ENCODE results near the gene GTPBP3. TPM values are rescaled to one million over a fixed set of nuclear protein-coding genes. Genes with fewer than 3 reads are reported as not detected.

The GTPBP3 gene
- total and polyA plus RNA-seq, 2 of the 8 experiments (the other 6 are each of a cell fraction or from before 2014, with no cell fraction given), result 30.4 to 56.0 TPM

DNA sequence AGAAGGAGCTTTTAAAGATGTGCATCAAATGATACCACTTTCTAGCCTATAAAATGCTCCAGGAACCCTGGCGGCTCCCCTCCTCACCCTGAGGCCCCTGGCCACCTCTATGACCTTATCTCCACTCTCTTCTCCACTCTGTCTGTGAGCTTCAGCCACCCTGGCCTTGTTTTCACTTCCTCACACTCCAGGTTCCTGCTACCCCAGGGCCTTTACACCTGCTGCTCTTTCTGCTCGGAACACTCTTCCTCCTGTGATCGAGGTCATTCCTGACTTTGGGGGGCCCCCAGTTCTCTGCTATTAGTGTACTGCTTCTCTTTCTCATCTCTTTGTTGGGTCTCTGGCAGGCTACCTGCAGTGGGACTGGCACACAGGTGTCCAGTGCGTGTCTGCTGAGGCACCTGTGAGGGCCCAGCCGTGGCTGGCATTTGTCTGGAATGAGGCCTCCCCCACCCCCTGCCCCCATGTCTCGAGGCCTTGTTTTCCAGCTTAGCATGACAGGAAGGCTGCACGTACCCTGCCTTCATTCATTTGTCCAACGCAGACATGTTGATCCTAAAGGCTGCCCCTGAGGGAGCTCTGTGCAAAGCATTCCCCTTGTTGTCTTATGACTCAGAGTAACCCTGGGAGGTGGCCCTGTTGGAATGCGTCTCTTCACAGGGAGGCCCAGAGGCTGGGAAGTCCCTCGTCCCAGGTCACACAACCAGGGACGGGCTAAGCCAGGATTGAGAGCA, 25.7 kb upstream of the GTPBP3 start:
- CTCF ChIA-PET (ENCODE audit: partially characterized antibody), result interaction anchor here (1.1 to 1.7 kb wide), 3 partner anchors 13 to 21 kb away, joined by 3 to 5 read pairs (median 4); no protein-coding TSS in a partner anchor
- Histone ChIP-seq H3K14ac (ENCODE audit: insufficient read length) (no peak overlapping the region), H3K23ac (ENCODE audit: insufficient read length) (no peak overlapping the region), H2BK15ac (ENCODE audit: low read length) (no peak overlapping the region), H3K9me3 (ENCODE audit: insufficient read depth in 2 of 2, low read depth in 1 of 2, low read length in 1 of 2) (no peaks in the 10 kb centered on the region), H3K4ac (replicated peaks; ENCODE audit: insufficient read length, low read depth, low read length) (no peak overlapping the region), H3K9ac (replicated peaks in 1 of 4; ENCODE audit: extremely low read depth in 1 of 4, low read depth in 3 of 4, low read length in 3 of 4) (no peak overlapping the region), H3K27ac (ENCODE audit: low read depth, low read length) (peak overlapping the region; percentile 67), H3K4me3 (ENCODE audit: extremely low read depth in 1 of 4, insufficient read depth in 2 of 4, low read depth in 3 of 4, low read length in 4 of 4) (no peak overlapping the region), H4K20me1 (replicated peaks in 1 of 2; ENCODE audit: control insufficient read depth in 1 of 2, insufficient read depth in 2 of 2, low read length in 2 of 2) (peaks cover 0 to 14% of the 10 kb centered on the region in 2 experiments), H3K56ac (replicated peaks; ENCODE audit: insufficient read length, low read depth, low read length) (no peak overlapping the region), H3K27me3 (replicated peaks in 1 of 4; ENCODE audit: control insufficient read depth in 3 of 4, extremely low read depth in 1 of 4, insufficient read depth in 3 of 4, low read length in 3 of 4) (no peaks in the 10 kb centered on the region), H3K4me2 (ENCODE audit: insufficient read depth in 1 of 2, low read depth in 2 of 2, low read length in 2 of 2) (peak overlapping the region in 1 of 2 experiments; percentile 8; a peak in 2 of 4 replicates), H3K79me1 (ENCODE audit: low read depth, low read length) (peaks cover 21% of the 10 kb centered on the region), H2BK20ac (ENCODE audit: low read length) (no peak overlapping the region), H2AK5ac (ENCODE audit: low read depth, low read length) (no peak overlapping the region), H2BK120ac (replicated peaks; ENCODE audit: low read depth, low read length) (no peak overlapping the region), H4K5ac (ENCODE audit: insufficient read length, low read depth, low read length) (no peak overlapping the region), H4K8ac (ENCODE audit: extremely low read depth, insufficient read depth, low read length) (0 out of 2 replicates have a peak overlapping the region, but pooled peaks have one; percentile 35), H3K23me2 (ENCODE audit: low read depth, low read length) (peaks cover 5% of the 10 kb centered on the region), H3K18ac (ENCODE audit: extremely low read depth, low read length) (no peak overlapping the region), H3K36me3 (ENCODE audit: control insufficient read depth in 2 of 4, insufficient read depth in 4 of 4, low read length in 3 of 4) (peaks cover 4 to 17% (median 12%) of the 10 kb centered on the region in 4 experiments), H2AFZ (ENCODE audit: low read length) (no peak overlapping the region), H3K79me2 (ENCODE audit: control insufficient read depth in 1 of 2, insufficient read depth in 2 of 2, low read length in 2 of 2) (peaks cover 8 to 32% of the 10 kb centered on the region in 2 experiments; a peak in 3 of 4 replicates), H2BK5ac (ENCODE audit: low read depth, low read length) (no peak overlapping the region), H2BK12ac (ENCODE audit: low read depth, low read length) (0 out of 2 replicates have a peak overlapping the region, but pooled peaks have one; percentile 60), H3K4me1 (replicated peaks in 1 of 4; ENCODE audit: control insufficient read depth in 3 of 4, insufficient read depth in 4 of 4, low read length in 3 of 4) (peaks cover 2 to 13% (median 5%) of the 10 kb centered on the region in 4 experiments; a peak in 5 of 7 replicates), H4K91ac (replicated peaks; ENCODE audit: insufficient read length, low read length) (no peak overlapping the region)
- POLR2A ChIA-PET (ENCODE audit: partially characterized antibody), result interaction anchor here (1.0 to 18.5 kb wide), 3 partner anchors 16 to 86 kb away, joined by 3 to 329 read pairs (median 4); partner anchors contain the start of genes ANO8 and OCEL1
- DNase-seq (ENCODE audit: low read depth in 1 of 2, low spot score in 2 of 2) (no peak), FAIRE-seq (no peak)
- WGBS, 2 experiments (ENCODE audit: extremely low coverage in 1 of 2, insufficient coverage in 1 of 2, insufficient read length in 1 of 2, insufficient replicate concordance in 2 of 2, low coverage in 1 of 2, low lambda C conversion rate in 2 of 2, missing lambda C conversion rate in 1 of 2), result 80% methylated on average over 11 of the region's 11 CpGs; no CpG with 5 or more reads in 1 of the 2 experiments
- no peak for TF ChIP-seq CEBPB (IDR thresholded peaks at IDR 0.05; ENCODE audit: low read depth, low read length)
- TF ChIP-seq KDM4A (IDR thresholded peaks at IDR 0.05; ENCODE audit: low read depth, low read length, severe bottlenecking), result no peak
- no peak for TF ChIP-seq SIX5 (IDR thresholded peaks at IDR 0.05; ENCODE audit: low read depth, low read length)
- TF ChIP-seq SRF (IDR thresholded peaks at IDR 0.05; ENCODE audit: low read depth, low read length), result no peak
- no peak for TF ChIP-seq POLR2A (IDR thresholded peaks at IDR 0.05; ENCODE audit: control extremely low read depth in 1 of 2, low read depth in 2 of 2, low read length in 2 of 2)
- TF ChIP-seq, protein P1, sequence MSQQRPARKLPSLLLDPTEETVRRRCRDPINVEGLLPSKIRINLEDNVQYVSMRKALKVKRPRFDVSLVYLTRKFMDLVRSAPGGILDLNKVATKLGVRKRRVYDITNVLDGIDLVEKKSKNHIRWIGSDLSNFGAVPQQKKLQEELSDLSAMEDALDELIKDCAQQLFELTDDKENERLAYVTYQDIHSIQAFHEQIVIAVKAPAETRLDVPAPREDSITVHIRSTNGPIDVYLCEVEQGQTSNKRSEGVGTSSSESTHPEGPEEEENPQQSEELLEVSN (IDR thresholded peaks at IDR 0.05), result no peak
- TF ChIP-seq BCL11A (IDR thresholded peaks at IDR 0.05; ENCODE audit: low read depth in 2 of 2, low read length in 2 of 2), result no peak
- TF ChIP-seq SP2 (IDR thresholded peaks at IDR 0.05; ENCODE audit: low read length), result no peak
- TF ChIP-seq BRCA1 (IDR thresholded peaks at IDR 0.05; ENCODE audit: low read depth, low read length), result no peak
- TF ChIP-seq SIRT6 (IDR thresholded peaks at IDR 0.05; ENCODE audit: low read length), result no peak
- no peak for TF ChIP-seq CREB1 (IDR thresholded peaks at IDR 0.05)
- TF ChIP-seq EP300 (IDR thresholded peaks at IDR 0.05; ENCODE audit: borderline replicate concordance in 1 of 2, low read depth in 2 of 2, low read length in 2 of 2), result no peak
- TF ChIP-seq TEAD4 (IDR thresholded peaks at IDR 0.05; ENCODE audit: low read depth, low read length), result no peak
